Smooth muscle cell (in vitro differentiated cells): Measurements from ENCODE around the gene PTMA. TPM values are rescaled to one million over a fixed set of nuclear protein-coding genes. Genes with fewer than 3 reads are reported as not detected.

Experiments used
- DNase-seq: peaks from one replicate; lab custom pipeline; 2025; ENCODE audit not compliant: unreplicated experiment; lab: John Stamatoyannopoulos, UW
- H2AFZ ChIP-seq: fragments of 200-600 bp; sonication (generic); 2 replicates; pipeline ENCODE4 v1.6.0; 2016; ENCODE audit warnings: antibody characterized with exemption, low read depth, mild to moderate bottlenecking
- H3F3A ChIP-seq: fragments of 200-600 bp; sonication (generic); 2 replicates; pipeline ENCODE4 v1.6.0; 2017; ENCODE audit warnings: antibody characterized with exemption, low read depth
- H3K27ac ChIP-seq: fragments of 200-600 bp; sonication (generic); 2 replicates; pipeline ENCODE4 v1.5.1; 2016; ENCODE audit warnings: low read depth, mild to moderate bottlenecking
- H3K27me3 ChIP-seq: fragments of 200-600 bp; sonication (generic); 2 replicates; pipeline ENCODE4 v1.6.1; 2016; ENCODE audit warnings: low read depth, mild to moderate bottlenecking
- H3K36me3 ChIP-seq: fragments of 200-600 bp; sonication (generic); 2 replicates; pipeline ENCODE4 v1.5.1; 2016; ENCODE audit warnings: low read depth
- H3K4me1 ChIP-seq: fragments of 200-600 bp; sonication (generic); 2 replicates; pipeline ENCODE4 v1.5.1; 2016; ENCODE audit warnings: low read depth
- H3K4me2 ChIP-seq: fragments of 200-600 bp; sonication (generic); 2 replicates; pipeline ENCODE4 v1.6.0; 2016; ENCODE audit warnings: mild to moderate bottlenecking
- H3K4me3 ChIP-seq: fragments of 200-600 bp; sonication (generic); 2 replicates; pipeline ENCODE4 v1.5.1; 2016; ENCODE audit warnings: mild to moderate bottlenecking
- H3K79me2 ChIP-seq: fragments of 200-600 bp; sonication (generic); 2 replicates; pipeline ENCODE4 v1.6.0; 2016; ENCODE audit warnings: low read depth, mild to moderate bottlenecking
- H3K9ac ChIP-seq: fragments of 200-600 bp; sonication (generic); 2 replicates; pipeline ENCODE4 v1.6.0; 2016; ENCODE audit warnings: low read depth
- H3K9me3 ChIP-seq: fragments of 200-600 bp; sonication (generic); replicated peaks from 2 replicates; pipeline ENCODE4 v1.5.1; 2016; ENCODE audit warnings: low read depth
- H4K20me1 ChIP-seq: fragments of 200-600 bp; sonication (generic); 2 replicates; pipeline ENCODE4 v1.6.0; 2016; ENCODE audit warnings: low read depth
- CTCF ChIP-seq: fragments of 200-600 bp; sonication (generic); IDR thresholded peaks from 2 replicates; pipeline ENCODE4 v1.5.1; 2017; ENCODE audit warnings: borderline replicate concordance, mild to moderate bottlenecking, antibody characterized with exemption; ENCODE audit not compliant: insufficient read depth, poor library complexity, severe bottlenecking
- WGBS: methylation state at CpG from one replicate; pipeline ENCODE4 v1.1.7; 2016; ENCODE audit warnings: low lambda C conversion rate; 5-methylcytosine and 5-hydroxymethylcytosine counted together
- polyA plus RNA-seq: library from polyadenylated mRNA; unstranded; fragments of >200 nt; fragmentation: Nextera tagmentation; extraction: Ambion mirVana; gene quantifications from 2 replicates; pipeline ENCODE4 v1.2.1, GENCODE V29; 2016
- total RNA-seq: library from RNA; depleted of rRNA; stranded (reverse); fragments of >200 nt; gene quantifications from 2 replicates; pipeline ENCODE4 v1.2.3, GENCODE V29; 2014

Gene PTMA
- total and polyA plus RNA-seq, 2 experiments from 2014 or later = 615 to 655 TPM

GRCh38 chr2:231706731-231707624 lies 1.3 kb upstream of the PTMA start:
- Histone ChIP-seq H3K79me2 (peaks cover 35% of the 10 kb centered on the region), H2AFZ (peak overlapping the region; percentile 95), H3K9me3 (no peaks in the 10 kb centered on the region), H3K9ac (peak overlapping the region; percentile 98), H3K36me3 (no peaks in the 10 kb centered on the region), H3K27ac (peak overlapping the region; percentile 98), H3F3A (peaks cover 16% of the 10 kb centered on the region), H4K20me1 (peaks cover 35% of the 10 kb centered on the region), H3K4me2 (peak overlapping the region; percentile 87), H3K4me1 (peaks cover 11% of the 10 kb centered on the region), H3K4me3 (peak overlapping the region; percentile 66), H3K27me3 (no peaks in the 10 kb centered on the region)
- TF ChIP-seq CTCF = peak; percentile 95
- under 1% methylated on average over 66 of the region's 66 CpGs for WGBS
- peak; percentile 87 for DNase-seq

DNA sequence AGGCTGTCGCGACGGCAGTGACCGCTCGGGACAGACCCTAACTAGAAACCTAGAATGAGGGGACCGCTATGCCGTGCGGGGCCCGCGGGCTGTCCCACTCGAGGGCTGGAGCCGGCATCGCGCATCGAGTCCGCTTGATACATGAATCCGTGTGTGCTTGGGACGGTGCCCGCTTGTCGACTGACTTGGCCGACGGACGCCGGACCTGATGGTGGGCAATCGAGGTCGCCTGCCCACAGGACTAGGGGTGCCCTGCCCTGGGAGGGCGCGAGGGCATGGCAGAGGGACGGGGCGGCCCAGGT lies 749 bp upstream of the PTMA start:
- peak overlapping the region; percentile 95 for H2AFZ ChIP-seq
- TF ChIP-seq CTCF = no peak

GRCh38 chr2:231708773-231709635 lies 679 bp downstream of the PTMA start:
- Histone ChIP-seq H2AFZ (no peak overlapping the region), H3K4me3 (peak overlapping the region; percentile 98)
- peak; percentile 56 for DNase-seq

More for the DNA sequence above, 749 bp upstream of the PTMA start:
- peak overlapping the region; percentile 87 for H3K4me2 ChIP-seq
- no peak for DNase-seq
- H3K27me3 ChIP-seq = no peaks in the 10 kb centered on the region
- H4K20me1 ChIP-seq = peaks cover 41% of the 10 kb centered on the region
- H3K4me1 ChIP-seq = peaks cover 12% of the 10 kb centered on the region
- peaks cover 41% of the 10 kb centered on the region for H3K79me2 ChIP-seq
- peak overlapping the region; percentile 98 for H3K27ac ChIP-seq
- H3K36me3 ChIP-seq = no peaks in the 10 kb centered on the region
- H3F3A ChIP-seq = peaks cover 20% of the 10 kb centered on the region
- WGBS = 3% methylated on average over 28 of the region's 30 CpGs
- peak overlapping the region; percentile 66 for H3K4me3 ChIP-seq
- no peaks in the 10 kb centered on the region for H3K9me3 ChIP-seq
- peak overlapping the region; percentile 98 for H3K9ac ChIP-seq

More at GRCh38 chr2:231708773-231709635, 679 bp downstream of the PTMA start:
- H3K4me2 ChIP-seq = peak overlapping the region; percentile 97
- H3K9me3 ChIP-seq = no peaks in the 10 kb centered on the region
- H3K27ac ChIP-seq = peak overlapping the region; percentile 92
- peaks cover 24% of the 10 kb centered on the region for H3F3A ChIP-seq
- H3K4me1 ChIP-seq = peaks cover 12% of the 10 kb centered on the region
- no peaks in the 10 kb centered on the region for H3K36me3 ChIP-seq
- TF ChIP-seq CTCF = peak; percentile 6
- whole genome bisulfite sequencing = under 1% methylated on average over 80 of the region's 118 CpGs
- H3K9ac ChIP-seq = peak overlapping the region; percentile 98
- H4K20me1 ChIP-seq = peaks cover 55% of the 10 kb centered on the region
- H3K79me2 ChIP-seq = peaks cover 42% of the 10 kb centered on the region
- no peaks in the 10 kb centered on the region for H3K27me3 ChIP-seq
